Neural cell (in vitro differentiated cells): ENCODE measurements around the gene RNGTT. TPM values are rescaled to one million over a fixed set of nuclear protein-coding genes. Genes with fewer than 3 reads are reported as not detected.

Experiments
- H2AFZ ChIP-seq: fragments of 200-600, 300-800 bp; sonication (generic), shearing (Covaris generic); 2 replicates; pipeline ENCODE4 v1.6.0; 2014; ENCODE audit warnings: low read depth, mild to moderate bottlenecking, antibody characterized with exemption, low read length, moderate library complexity
- H3F3A ChIP-seq: fragments of 200-600 bp; shearing (Covaris generic); 2 replicates; pipeline ENCODE4 v1.6.1; 2016; ENCODE audit warnings: mild to moderate bottlenecking, moderate library complexity, mixed read lengths, antibody characterized with exemption, low read length; ENCODE audit not compliant: insufficient read depth, poor library complexity, severe bottlenecking
- H3K27ac ChIP-seq: fragments of 200-600, 300-800 bp; sonication (generic), shearing (Covaris generic); 2 replicates; pipeline ENCODE4 v1.5.1; 2014; ENCODE audit warnings: mild to moderate bottlenecking, low read length, moderate library complexity
- H3K27me3 ChIP-seq: fragments of 300-800, 200-600 bp; sonication (generic), shearing (Covaris generic); 2 replicates; pipeline ENCODE4 v1.6.0; 2014; ENCODE audit warnings: mild to moderate bottlenecking, low read depth, low read length, moderate library complexity; ENCODE audit not compliant: insufficient read depth
- H3K36me3 ChIP-seq: fragments of 300-800, 200-600 bp; sonication (generic), shearing (Covaris generic); 2 replicates; pipeline ENCODE4 v1.5.1; 2014; ENCODE audit warnings: mild to moderate bottlenecking, antibody characterized with exemption, low read length, moderate library complexity; ENCODE audit not compliant: insufficient read depth
- H3K4me2 ChIP-seq: fragments of 300-800, 200-600 bp; sonication (generic), shearing (Covaris generic); 2 replicates; pipeline ENCODE4 v1.6.0; 2014; ENCODE audit warnings: mild to moderate bottlenecking, low read length
- H3K4me3 ChIP-seq: fragments of 300-800, 200-600 bp; sonication (generic), shearing (Covaris generic); 2 replicates; pipeline ENCODE4 v1.5.1; 2014; ENCODE audit warnings: mild to moderate bottlenecking, low read length, moderate library complexity
- H3K79me2 ChIP-seq: fragments of 200-600 bp; shearing (Covaris generic); replicated peaks from 2 replicates; pipeline ENCODE4 v1.6.0; 2014; ENCODE audit warnings: mild to moderate bottlenecking, low read length, moderate library complexity; ENCODE audit not compliant: insufficient read depth
- H3K9ac ChIP-seq: fragments of 300-800, 200-600 bp; sonication (generic), shearing (Covaris generic); 2 replicates; pipeline ENCODE4 v1.6.1; 2016; ENCODE audit warnings: mild to moderate bottlenecking, low read length, mixed read lengths
- H3K9me2 ChIP-seq: fragments of 200-600 bp; shearing (Covaris generic); 2 replicates; pipeline ENCODE4 v1.6.1; 2016; ENCODE audit warnings: mild to moderate bottlenecking, low read length, mixed read lengths; ENCODE audit not compliant: insufficient read depth
- H3K9me3 ChIP-seq: fragments of 200-600, 300-800 bp; sonication (generic), shearing (Covaris generic); 2 replicates; pipeline ENCODE4 v1.6.1; 2016; ENCODE audit warnings: mild to moderate bottlenecking, mixed run types, low read length, moderate library complexity, mixed read lengths
- H4K20me1 ChIP-seq: fragments of 200-600 bp; shearing (Covaris generic); 2 replicates; pipeline ENCODE4 v1.6.1; 2016; ENCODE audit warnings: mild to moderate bottlenecking, mixed run types; ENCODE audit not compliant: insufficient read depth
- EP300 ChIP-seq: fragments of 450-650 bp; conservative IDR thresholded peaks from 2 replicates; pipeline ENCODE4 v1.6.1; 2014; ENCODE audit warnings: antibody characterized with exemption, mild to moderate bottlenecking, moderate library complexity; ENCODE audit not compliant: poor library complexity, severe bottlenecking
- EZH2 ChIP-seq: fragments of 200-600, 300-800 bp; shearing (Covaris generic), sonication (generic); IDR thresholded peaks from 2 replicates; pipeline ENCODE4 v1.6.1; 2014; ENCODE audit warnings: antibody characterized with exemption, low read length, borderline replicate concordance, mild to moderate bottlenecking; ENCODE audit not compliant: insufficient read depth, poor library complexity, severe bottlenecking
- MXI1 ChIP-seq: fragments of 450-650 bp; conservative IDR thresholded peaks from 2 replicates; pipeline ENCODE4 v1.6.1; 2014; ENCODE audit warnings: antibody characterized with exemption, mild to moderate bottlenecking; ENCODE audit not compliant: poor library complexity, severe bottlenecking
- POLR2AphosphoS5 ChIP-seq: IDR thresholded peaks from 2 replicates; pipeline ENCODE4 v1.6.1; 2012
- RAD21 ChIP-seq: fragments of 450-650 bp; conservative IDR thresholded peaks from 2 replicates; pipeline ENCODE4 v1.6.1; 2014; ENCODE audit warnings: antibody characterized with exemption, mild to moderate bottlenecking, moderate library complexity
- SMC3 ChIP-seq: fragments of 450-650 bp; conservative IDR thresholded peaks from 2 replicates; pipeline ENCODE4 v1.6.1; 2014; ENCODE audit warnings: antibody characterized with exemption, mild to moderate bottlenecking, moderate library complexity; ENCODE audit not compliant: poor library complexity
- TAF1 ChIP-seq: IDR thresholded peaks from 2 replicates; pipeline ENCODE4 v1.6.1; 2012; ENCODE audit warnings: low read depth
- polyA plus RNA-seq: library from polyadenylated mRNA; depleted of rRNA; stranded (reverse); fragments of >200 nt; gene quantifications from 2 replicates; pipeline ENCODE4 v1.2.3, GENCODE V29; 2014
- TF ChIP-seq, protein P1 (sequence below): fragments of 450-650 bp; IDR thresholded peaks from 2 replicates; pipeline ENCODE4 v1.5.1; 2014; ENCODE audit warnings: antibody characterized with exemption, mild to moderate bottlenecking, moderate library complexity; ENCODE audit not compliant: poor library complexity, severe bottlenecking
- TF ChIP-seq, protein P2 (sequence below): IDR thresholded peaks from 2 replicates; pipeline ENCODE4 v1.6.1; 2012; ENCODE audit warnings: borderline replicate concordance

The RNGTT gene
- polyA plus RNA-seq, 1 donor from 2014 or later, result 28.3 TPM

DNA sequence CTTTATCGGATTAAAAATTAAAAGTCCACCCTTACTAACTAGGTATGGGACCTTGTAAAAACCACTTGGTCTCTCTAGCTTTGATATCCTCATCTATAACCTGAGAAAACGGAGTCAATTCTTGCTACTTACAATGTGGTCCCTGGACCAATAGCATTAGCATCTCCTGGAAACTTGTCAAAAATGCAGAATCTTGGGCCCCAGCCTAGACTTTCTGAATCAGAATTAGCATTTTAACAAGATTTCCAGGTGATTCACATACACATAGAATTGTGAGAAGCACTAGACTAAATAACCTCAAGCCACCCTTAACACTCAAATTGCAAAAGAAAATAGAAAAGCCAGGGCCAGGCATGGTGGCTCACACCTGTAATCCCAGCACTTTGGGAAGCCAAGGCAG is 96.6 kb downstream of the RNGTT start:
- Histone ChIP-seq H3K9me3 (no peaks in the 10 kb centered on the region), H4K20me1 (no peaks in the 10 kb centered on the region), H3K27ac (no peak overlapping the region), H3K9ac (no peak overlapping the region), H3K79me2 (no peaks in the 10 kb centered on the region), H3K36me3 (peaks cover 4% of the 10 kb centered on the region), H3K27me3 (no peaks in the 10 kb centered on the region), H3K4me2 (no peak overlapping the region), H3K4me3 (no peak overlapping the region), H2AFZ (no peak overlapping the region), H3F3A (no peaks in the 10 kb centered on the region), H3K9me2 (no peaks in the 10 kb centered on the region)
- TF ChIP-seq EZH2 (no peak), TAF1 (no peak), RAD21 (no peak), EP300 (no peak), SMC3 (no peak)
- TF ChIP-seq, protein P1, sequence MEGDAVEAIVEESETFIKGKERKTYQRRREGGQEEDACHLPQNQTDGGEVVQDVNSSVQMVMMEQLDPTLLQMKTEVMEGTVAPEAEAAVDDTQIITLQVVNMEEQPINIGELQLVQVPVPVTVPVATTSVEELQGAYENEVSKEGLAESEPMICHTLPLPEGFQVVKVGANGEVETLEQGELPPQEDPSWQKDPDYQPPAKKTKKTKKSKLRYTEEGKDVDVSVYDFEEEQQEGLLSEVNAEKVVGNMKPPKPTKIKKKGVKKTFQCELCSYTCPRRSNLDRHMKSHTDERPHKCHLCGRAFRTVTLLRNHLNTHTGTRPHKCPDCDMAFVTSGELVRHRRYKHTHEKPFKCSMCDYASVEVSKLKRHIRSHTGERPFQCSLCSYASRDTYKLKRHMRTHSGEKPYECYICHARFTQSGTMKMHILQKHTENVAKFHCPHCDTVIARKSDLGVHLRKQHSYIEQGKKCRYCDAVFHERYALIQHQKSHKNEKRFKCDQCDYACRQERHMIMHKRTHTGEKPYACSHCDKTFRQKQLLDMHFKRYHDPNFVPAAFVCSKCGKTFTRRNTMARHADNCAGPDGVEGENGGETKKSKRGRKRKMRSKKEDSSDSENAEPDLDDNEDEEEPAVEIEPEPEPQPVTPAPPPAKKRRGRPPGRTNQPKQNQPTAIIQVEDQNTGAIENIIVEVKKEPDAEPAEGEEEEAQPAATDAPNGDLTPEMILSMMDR, result no peak

GRCh38 chr6:88865275-88865674 is 98.1 kb downstream of the RNGTT start:
- H3K4me2 ChIP-seq, result no peak overlapping the region
- H3K9ac ChIP-seq, result no peak overlapping the region
- H3K79me2 ChIP-seq, result no peaks in the 10 kb centered on the region
- H4K20me1 ChIP-seq, result no peaks in the 10 kb centered on the region
- no peak overlapping the region for H2AFZ ChIP-seq
- H3K4me3 ChIP-seq, result no peak overlapping the region
- H3K27ac ChIP-seq, result no peak overlapping the region
- no peaks in the 10 kb centered on the region for H3K9me3 ChIP-seq
- H3K27me3 ChIP-seq, result no peaks in the 10 kb centered on the region
- no peaks in the 10 kb centered on the region for H3K9me2 ChIP-seq
- H3F3A ChIP-seq, result no peaks in the 10 kb centered on the region
- H3K36me3 ChIP-seq, result peaks cover 4% of the 10 kb centered on the region
- TF ChIP-seq TAF1 (no peak), RAD21 (no peak), EZH2 (no peak), SMC3 (no peak), POLR2AphosphoS5 (no peak), MXI1 (no peak), EP300 (no peak)
- TF ChIP-seq, protein P1, result no peak
- TF ChIP-seq, protein P2, sequence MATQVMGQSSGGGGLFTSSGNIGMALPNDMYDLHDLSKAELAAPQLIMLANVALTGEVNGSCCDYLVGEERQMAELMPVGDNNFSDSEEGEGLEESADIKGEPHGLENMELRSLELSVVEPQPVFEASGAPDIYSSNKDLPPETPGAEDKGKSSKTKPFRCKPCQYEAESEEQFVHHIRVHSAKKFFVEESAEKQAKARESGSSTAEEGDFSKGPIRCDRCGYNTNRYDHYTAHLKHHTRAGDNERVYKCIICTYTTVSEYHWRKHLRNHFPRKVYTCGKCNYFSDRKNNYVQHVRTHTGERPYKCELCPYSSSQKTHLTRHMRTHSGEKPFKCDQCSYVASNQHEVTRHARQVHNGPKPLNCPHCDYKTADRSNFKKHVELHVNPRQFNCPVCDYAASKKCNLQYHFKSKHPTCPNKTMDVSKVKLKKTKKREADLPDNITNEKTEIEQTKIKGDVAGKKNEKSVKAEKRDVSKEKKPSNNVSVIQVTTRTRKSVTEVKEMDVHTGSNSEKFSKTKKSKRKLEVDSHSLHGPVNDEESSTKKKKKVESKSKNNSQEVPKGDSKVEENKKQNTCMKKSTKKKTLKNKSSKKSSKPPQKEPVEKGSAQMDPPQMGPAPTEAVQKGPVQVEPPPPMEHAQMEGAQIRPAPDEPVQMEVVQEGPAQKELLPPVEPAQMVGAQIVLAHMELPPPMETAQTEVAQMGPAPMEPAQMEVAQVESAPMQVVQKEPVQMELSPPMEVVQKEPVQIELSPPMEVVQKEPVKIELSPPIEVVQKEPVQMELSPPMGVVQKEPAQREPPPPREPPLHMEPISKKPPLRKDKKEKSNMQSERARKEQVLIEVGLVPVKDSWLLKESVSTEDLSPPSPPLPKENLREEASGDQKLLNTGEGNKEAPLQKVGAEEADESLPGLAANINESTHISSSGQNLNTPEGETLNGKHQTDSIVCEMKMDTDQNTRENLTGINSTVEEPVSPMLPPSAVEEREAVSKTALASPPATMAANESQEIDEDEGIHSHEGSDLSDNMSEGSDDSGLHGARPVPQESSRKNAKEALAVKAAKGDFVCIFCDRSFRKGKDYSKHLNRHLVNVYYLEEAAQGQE, result no peak
